ENCODE measurements around the gene RGSL1.

RGSL1 gene

GRCh38 chr1:182595641-182596240, 145.8 kb downstream of the RGSL1 start:
- peak; percentile 92 for DNase-seq

GRCh38 chr1:182596934-182597333, 147.0 kb downstream of the RGSL1 start:
- DNase-seq: peak; percentile 49

GRCh38 chr1:182598296-182598695, 148.3 kb downstream of the RGSL1 start:
- peak; percentile 38 for DNase-seq

- peak; percentile 63 for DNase-seq
These were observed 149.4 kb downstream of the RGSL1 start for GRCh38 chr1:182599339-182599738.

GRCh38 chr1:182600036-182600713, 150.2 kb downstream of the RGSL1 start:
- no peak for DNase-seq

- no peak for DNase-seq
These were observed 150.9 kb downstream of the RGSL1 start for GRCh38 chr1:182600745-182601415.

- peak; percentile 96 for DNase-seq
These were observed 151.5 kb downstream of the RGSL1 start for GRCh38 chr1:182601416-182601786.

GRCh38 chr1:182601913-182602312, 152.0 kb downstream of the RGSL1 start:
- DNase-seq: peak; percentile 67

GRCh38 chr1:182602935-182603645, 153.1 kb downstream of the RGSL1 start:
- peak; percentile 49 for DNase-seq

- DNase-seq: peak; percentile 80
These were observed 153.8 kb downstream of the RGSL1 start for GRCh38 chr1:182603646-182604174.

- peak; percentile 99 for DNase-seq
These were observed 154.5 kb downstream of the RGSL1 start, which contains the start of gene RGS16 for GRCh38 chr1:182604175-182605164. TSS of gene RGS16 (minus strand) at chr1:182604389. CDS start at chr1:182604259, 130 bp downstream.

GRCh38 chr1:182607566-182607965, 157.6 kb downstream of the RGSL1 start:
- DNase-seq: no peak

- no peak for DNase-seq
These were observed 158.3 kb downstream of the RGSL1 start for GRCh38 chr1:182608236-182608635.

GRCh38 chr1:182608845-182609610, 159.1 kb downstream of the RGSL1 start:
- no peak for DNase-seq

Data from NCI-H82 (cell line).